NCI-H146 treated with DMSO at 0.1 percent for 48 hours (cell line): Measurements from ENCODE around the gene TMEM231.

Experiments used
- DNase-seq: peaks from one replicate; lab custom pipeline; 2025; ENCODE audit not compliant: unreplicated experiment; lab: John Stamatoyannopoulos, UW

Gene TMEM231

GRCh38 chr16:75494661-75495075, 61.4 kb downstream of the TMEM231 start:
- DNase-seq: no peak

GRCh38 chr16:75494184-75494583, 61.9 kb downstream of the TMEM231 start:
- DNase-seq: no peak

- peak; percentile 47 for DNase-seq
These were observed 64.2 kb downstream of the TMEM231 start for GRCh38 chr16:75491876-75492275.

- no peak for DNase-seq
These were observed 67.7 kb downstream of the TMEM231 start for GRCh38 chr16:75488322-75488721.
